ENCODE data around the gene ADRM1.

DNA sequence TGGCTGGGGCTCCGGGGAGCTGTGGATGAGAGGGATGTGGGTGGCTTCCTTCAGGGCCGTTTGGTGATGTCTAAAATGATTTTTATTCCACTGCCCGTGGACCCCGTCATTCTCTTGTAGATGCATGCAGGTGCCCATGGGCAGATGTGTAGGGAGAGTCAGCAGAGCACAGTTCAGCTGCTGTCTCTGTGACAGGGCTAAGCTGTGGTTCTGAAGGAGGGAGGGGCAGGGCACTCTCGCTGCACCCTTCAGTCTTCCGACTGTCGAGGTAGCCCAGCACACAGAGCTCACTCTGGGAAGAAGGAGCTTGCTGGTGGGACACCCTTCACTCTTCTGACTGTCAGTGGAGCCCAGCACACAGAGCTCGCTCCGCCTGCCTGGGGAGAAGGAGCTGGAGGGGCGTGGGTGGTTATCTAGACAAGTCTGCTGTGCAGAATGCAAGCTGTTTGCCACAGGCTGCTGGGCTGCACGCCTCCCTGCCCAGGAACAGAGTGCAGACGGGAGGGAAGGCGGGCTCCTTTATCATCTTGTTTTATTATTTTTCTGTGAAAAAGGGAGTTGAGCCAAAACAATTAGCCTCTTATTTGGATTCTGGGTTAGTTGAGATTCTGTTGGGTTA lies 28.4 kb upstream of the ADRM1 start:
- no peak for TF ChIP-seq ZNF274 (IDR thresholded peaks at IDR 0.05; ENCODE audit: low read depth, low read length)
- TF ChIP-seq SUZ12 (IDR thresholded peaks at IDR 0.05; ENCODE audit: extremely low read depth, insufficient read depth, insufficient read length) = no peak
- TF ChIP-seq YY1 (IDR thresholded peaks at IDR 0.05; ENCODE audit: insufficient read depth, insufficient read length) = no peak
